Fibroblast of mammary gland (primary cell): ENCODE measurements around the gene ULBP2.

Experiments
- DNase-seq: peaks from one replicate; pipeline ENCODE4 v3.0.0-alpha.2; 2010; ENCODE audit warnings: low read depth
- H3K4me3 ChIP-seq: 2 replicates; pipeline ENCODE4 v1.5.1; 2011; ENCODE audit warnings: low read depth, mild to moderate bottlenecking, low read length, moderate library complexity; ENCODE audit not compliant: control insufficient read depth
- CTCF ChIP-seq: conservative IDR thresholded peaks from 2 replicates; pipeline ENCODE4 v1.5.1; 2011; ENCODE audit warnings: low read depth, low read length, inconsistent platforms; ENCODE audit not compliant: control insufficient read depth, insufficient read depth

Gene ULBP2

GRCh38 chr6:149975400-149975799 lies 33.6 kb downstream of the ULBP2 start:
- H3K4me3 ChIP-seq, result no peak overlapping the region
- no peak for TF ChIP-seq CTCF
- DNase-seq, result no peak

GRCh38 chr6:149977221-149977620 lies 35.4 kb downstream of the ULBP2 start:
- H3K4me3 ChIP-seq, result no peak overlapping the region
- no peak for TF ChIP-seq CTCF
- DNase-seq, result no peak

- DNase-seq, result no peak
- TF ChIP-seq CTCF, result no peak
Measured at GRCh38 chr6:149978610-149979009, 36.8 kb downstream of the ULBP2 start.

GRCh38 chr6:149979293-149979692 lies 37.5 kb downstream of the ULBP2 start:
- H3K4me3 ChIP-seq, result no peak overlapping the region
- DNase-seq, result no peak
- TF ChIP-seq CTCF, result no peak

More at GRCh38 chr6:149978610-149979009, 36.8 kb downstream of the ULBP2 start:
- no peak overlapping the region for H3K4me3 ChIP-seq

GRCh38 chr6:149983145-149983544 lies 41.3 kb downstream of the ULBP2 start:
- no peak for DNase-seq
- no peak for TF ChIP-seq CTCF
- H3K4me3 ChIP-seq, result no peak overlapping the region

- H3K4me3 ChIP-seq, result no peak overlapping the region
- DNase-seq, result no peak
- TF ChIP-seq CTCF, result no peak
Measured at GRCh38 chr6:149984773-149985172, 43.0 kb downstream of the ULBP2 start.

- DNase-seq, result no peak
- H3K4me3 ChIP-seq, result no peak overlapping the region
- no peak for TF ChIP-seq CTCF
Measured at GRCh38 chr6:149985481-149985937, 43.7 kb downstream of the ULBP2 start.
